Lower leg skin (tissue), 3 donors: ENCODE data around the gene SRGN.

ENCODE experiments used
- CTCF ChIP-seq, 3 donors: fragments of 450-650 bp; IDR thresholded peaks; one replicate each; pipeline ENCODE4 v1.5.1; 2016; ENCODE audit warnings: antibody characterized with exemption in 3 of 3, mild to moderate bottlenecking in 3 of 3, moderate library complexity in 2 of 3
- POLR2A ChIP-seq, 2 donors: fragments of 450-650 bp; IDR thresholded peaks; one replicate each; pipeline ENCODE4 v1.6.1; 2016 to 2017; ENCODE audit warnings: antibody characterized with exemption in 2 of 2, mild to moderate bottlenecking in 1 of 2, moderate library complexity in 1 of 2

- TF ChIP-seq CTCF (IDR thresholded peaks at IDR 0.05) (no peak), POLR2A (IDR thresholded peaks at IDR 0.05) (no peak)
These were observed 19.4 kb upstream of the SRGN start for GRCh38 chr10:69068549-69068948.
